PFSK-1 (cell line): ENCODE results near the gene C3orf18.

Experiments
- POLR2AphosphoS5 ChIP-seq: IDR thresholded peaks from 2 replicates; pipeline ENCODE4 v1.6.1; 2012; ENCODE audit warnings: low read depth, mild to moderate bottlenecking, control low read depth, low read length, moderate library complexity
- TAF1 ChIP-seq: IDR thresholded peaks from 2 replicates; pipeline ENCODE4 v1.6.1; 2012; ENCODE audit warnings: low read length, control low read depth, borderline replicate concordance; ENCODE audit not compliant: insufficient read depth

DNA sequence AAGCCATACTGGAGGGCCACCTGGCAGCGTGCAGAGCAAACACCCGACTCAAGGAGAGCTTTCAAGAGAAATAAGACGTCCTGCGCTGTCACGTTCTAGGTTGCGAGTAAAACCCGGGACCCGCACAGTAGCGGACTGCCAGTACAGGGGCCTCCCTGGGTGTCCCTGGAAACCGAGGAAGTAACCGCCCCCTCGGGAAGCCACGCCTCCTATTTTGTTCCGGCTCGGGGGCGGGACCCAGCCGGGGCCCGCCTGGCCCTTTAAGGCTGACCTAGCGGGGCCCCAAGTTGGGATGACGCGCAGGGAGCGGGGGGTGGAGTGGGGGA lies 49.2 kb upstream of the C3orf18 start:
- TF ChIP-seq TAF1 (no peak), POLR2AphosphoS5 (no peak)
